SK-N-SH (cell line): ENCODE measurements around the gene NR3C1. TPM values are rescaled to one million over a fixed set of nuclear protein-coding genes. Genes with fewer than 3 reads are reported as not detected.
A peak's percentile ranks its signal among the peaks of the same experiment; 100 is the strongest.

Experiments used
- CTCF ChIA-PET: fragments of 300-600, 350-600 bp; formaldehyde crosslinking; extraction: SDS; loops from one replicate; lab custom pipeline; 2021; lab: Yijun Ruan, JAX
- POLR2A ChIA-PET: fragments of 350-600 bp; sonication (Branson Sonifier 250); formaldehyde crosslinking; extraction: SDS; loops from one replicate; lab custom pipeline; 2020; ENCODE audit warnings: antibody characterized with exemption, inconsistent platforms; lab: Yijun Ruan, JAX
- DNase-seq: peaks from one replicate; pipeline ENCODE4 v3.0.0; 2012
- H2AFZ ChIP-seq: fragments of 200-600 bp; sonication (generic); 2 replicates; pipeline ENCODE4 v1.8.1; 2016; ENCODE audit warnings: antibody characterized with exemption, mild to moderate bottlenecking, low read depth
- H3F3A ChIP-seq: fragments of 200-600 bp; sonication (generic); replicated peaks from 2 replicates; pipeline ENCODE3; 2016; ENCODE audit warnings: antibody characterized with exemption, mild to moderate bottlenecking; ENCODE audit not compliant: insufficient read depth
- H3K27ac ChIP-seq, 2 experiments: fragments of 200-500 bp in 1 of 2; fragments of 200-600 bp in 1 of 2; sonication (Bioruptor generic) in 1 of 2; sonication (generic), shearing (Covaris generic) in 1 of 2; 2 replicates each; pipeline versions ENCODE4 v1.5.1 to v1.6.1; 2014 to 2016; ENCODE audit warnings: low read depth in 2 of 2, inconsistent platforms in 1 of 2, low read length in 1 of 2, mild to moderate bottlenecking in 1 of 2, mixed read lengths in 1 of 2
- H3K27me3 ChIP-seq: fragments of 200-600 bp; sonication (generic), shearing (Covaris generic); 2 replicates; pipeline ENCODE4 v1.6.1; 2016; ENCODE audit warnings: mixed run types; ENCODE audit not compliant: insufficient read depth
- H3K36me3 ChIP-seq, 2 experiments: fragments of 200-500 bp in 1 of 2; fragments of 200-600 bp in 1 of 2; sonication (Bioruptor generic) in 1 of 2; sonication (generic) in 1 of 2; replicated peaks in 1 of 2; 2 replicates each; pipeline versions ENCODE3 to v1.5.1; 2014 to 2016; ENCODE audit warnings: low read length in 1 of 2, mild to moderate bottlenecking in 1 of 2; ENCODE audit not compliant: insufficient read depth in 2 of 2, control insufficient read depth in 1 of 2
- H3K4me1 ChIP-seq, 2 experiments: fragments of 200-500 bp in 1 of 2; fragments of 200-600 bp in 1 of 2; sonication (Bioruptor generic) in 1 of 2; sonication (generic), shearing (Covaris generic) in 1 of 2; 2 replicates each; pipeline versions ENCODE4 v1.5.1 to v1.6.1; 2014 to 2016; ENCODE audit warnings: low read depth in 1 of 2, low read length in 1 of 2, mixed run types in 1 of 2; ENCODE audit not compliant: insufficient read depth in 2 of 2, control insufficient read depth in 1 of 2
- H3K4me2 ChIP-seq: fragments of 200-600 bp; sonication (generic), shearing (Covaris generic); 2 replicates; pipeline ENCODE4 v1.6.1; 2017; ENCODE audit warnings: mixed run types
- H3K4me3 ChIP-seq, 2 experiments: fragments of 200-500 bp in 1 of 2; fragments of 200-600 bp in 1 of 2; sonication (Bioruptor generic) in 1 of 2; sonication (generic), shearing (Covaris generic) in 1 of 2; 2 replicates each; pipeline versions ENCODE4 v1.5.1 to v1.8.1; 2014 to 2016; ENCODE audit warnings: low read depth in 2 of 2, inconsistent platforms in 1 of 2, low read length in 1 of 2, mild to moderate bottlenecking in 1 of 2, mixed read lengths in 1 of 2, moderate library complexity in 1 of 2
- H3K79me2 ChIP-seq: fragments of 200-600 bp; sonication (generic); 2 replicates; pipeline ENCODE4 v1.8.1; 2017; ENCODE audit warnings: mild to moderate bottlenecking; ENCODE audit not compliant: insufficient read depth
- H3K9ac ChIP-seq: fragments of 200-600 bp; sonication (generic); 2 replicates; pipeline ENCODE4 v1.6.1; 2017; ENCODE audit warnings: mixed run types
- H3K9me2 ChIP-seq: fragments of 200-600 bp; sonication (generic); 2 replicates; pipeline ENCODE4 v1.6.1; 2017; ENCODE audit warnings: mixed run types
- H3K9me3 ChIP-seq: fragments of 200-600 bp; sonication (generic); 2 replicates; pipeline ENCODE4 v1.6.1; 2017; ENCODE audit warnings: mixed run types, mild to moderate bottlenecking, moderate library complexity
- H4K20me1 ChIP-seq: fragments of 200-600 bp; sonication (generic); 2 replicates; pipeline ENCODE4 v1.6.1; 2017; ENCODE audit warnings: mild to moderate bottlenecking, mixed run types; ENCODE audit not compliant: insufficient read depth
- EP300 ChIP-seq, 2 experiments: IDR thresholded peaks; 2 replicates each; pipeline versions ENCODE4 v1.4.0 to v1.6.1; 2012; ENCODE audit warnings: borderline replicate concordance in 1 of 2, low read depth in 1 of 2, low read length in 1 of 2
- FOXJ3 ChIP-seq: sonication (generic); formaldehyde crosslinking; IDR thresholded peaks from 2 replicates; pipeline ENCODE4 v1.5.1; 2020; ENCODE audit warnings: mild to moderate bottlenecking, missing genetic modification reagents
- GATA2 ChIP-seq: sonication (generic); formaldehyde crosslinking; IDR thresholded peaks from 2 replicates; pipeline ENCODE4 v1.5.0; 2020; ENCODE audit warnings: mild to moderate bottlenecking, missing genetic modification reagents
- JUND ChIP-seq: IDR thresholded peaks from 2 replicates; pipeline ENCODE4 v1.4.0; 2012
- MXI1 ChIP-seq: IDR thresholded peaks from 2 replicates; pipeline ENCODE4 v1.6.1; 2012; ENCODE audit warnings: mild to moderate bottlenecking, low read depth, low read length, improper control_type of control experiment
- RAD21 ChIP-seq: IDR thresholded peaks from 2 replicates; pipeline ENCODE4 v1.6.1; 2012; ENCODE audit warnings: mild to moderate bottlenecking, low read length
- RCOR1 ChIP-seq: fragments of 150-350 bp; IDR thresholded peaks from 2 replicates; pipeline ENCODE4 v1.6.1; 2017; ENCODE audit warnings: antibody characterized with exemption, low read length
- RXRA ChIP-seq: IDR thresholded peaks from 2 replicates; pipeline ENCODE4 v1.4.0; 2012; ENCODE audit warnings: low read depth, mild to moderate bottlenecking, borderline replicate concordance
- WGBS: methylation state at CpG from one replicate; pipeline ENCODE4 v1.1.6; 2017; ENCODE audit warnings: low lambda C conversion rate; 5-methylcytosine and 5-hydroxymethylcytosine counted together
- polyA plus RNA-seq, 3 experiments: library from polyadenylated mRNA; depleted of rRNA; stranded (reverse); fragments of >200 nt; gene quantifications; 2 replicates each; pipeline ENCODE4 v1.2.3, GENCODE V29; 2012
- TF ChIP-seq, protein P1 (sequence below): fragments of 150-350 bp; IDR thresholded peaks from 2 replicates; pipeline ENCODE4 v1.6.1; 2016; ENCODE audit warnings: mild to moderate bottlenecking, low read depth, low read length
- TF ChIP-seq, protein P2 (sequence below): IDR thresholded peaks from 2 replicates; pipeline ENCODE4 v1.6.1; 2012; ENCODE audit warnings: mild to moderate bottlenecking, low read depth, low read length, moderate library complexity

The NR3C1 gene
- polyA plus RNA-seq, 1 of the 3 experiments (the other 2 are of a cell fraction) = 7.1 TPM

DNA sequence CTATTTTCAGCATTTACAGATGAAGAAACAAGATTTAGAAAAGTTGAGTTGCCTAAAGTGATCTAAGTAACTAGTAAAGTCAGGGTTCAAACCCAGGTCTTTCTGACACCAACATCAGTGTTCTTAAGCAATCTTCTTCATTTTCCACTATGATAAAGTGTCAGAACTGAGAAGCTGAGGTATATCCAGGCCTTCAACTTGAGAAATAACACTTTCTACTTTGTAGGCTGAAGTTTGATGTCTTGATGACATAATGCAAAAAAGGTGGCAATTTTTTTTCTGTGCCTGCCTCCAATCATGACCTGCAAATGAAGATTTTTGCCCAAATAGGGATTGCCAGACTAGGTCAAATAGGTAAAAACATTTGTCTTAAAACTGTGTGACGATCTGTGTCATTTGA, 81.3 kb downstream of the NR3C1 start:
- H3K27ac ChIP-seq = no peak overlapping the region
- no peak overlapping the region for H3K4me2 ChIP-seq
- ChIA-PET POLR2A (no interaction called here), CTCF (no interaction called here)
- DNase-seq = no peak
- WGBS = 96% methylated on average over 1 of the region's 1 CpG
- H3K4me3 ChIP-seq = no peak overlapping the region
- H4K20me1 ChIP-seq = peaks cover 14% of the 10 kb centered on the region; the same call in 1 of the 2 replicates
- no peak overlapping the region for H3K9ac ChIP-seq
- H3F3A ChIP-seq = no peaks in the 10 kb centered on the region
- H3K9me3 ChIP-seq = no peaks in the 10 kb centered on the region
- H3K9me2 ChIP-seq = no peaks in the 10 kb centered on the region
- no peak overlapping the region for H2AFZ ChIP-seq
- H3K79me2 ChIP-seq = peaks cover 74% of the 10 kb centered on the region
- peaks cover 0 to 8% of the 10 kb centered on the region in 2 experiments for H3K36me3 ChIP-seq
- no peak for TF ChIP-seq EP300 (IDR thresholded peaks at IDR 0.05; ENCODE audit: borderline replicate concordance in 1 of 2, low read depth in 1 of 2, low read length in 1 of 2)
- TF ChIP-seq, protein P1, sequence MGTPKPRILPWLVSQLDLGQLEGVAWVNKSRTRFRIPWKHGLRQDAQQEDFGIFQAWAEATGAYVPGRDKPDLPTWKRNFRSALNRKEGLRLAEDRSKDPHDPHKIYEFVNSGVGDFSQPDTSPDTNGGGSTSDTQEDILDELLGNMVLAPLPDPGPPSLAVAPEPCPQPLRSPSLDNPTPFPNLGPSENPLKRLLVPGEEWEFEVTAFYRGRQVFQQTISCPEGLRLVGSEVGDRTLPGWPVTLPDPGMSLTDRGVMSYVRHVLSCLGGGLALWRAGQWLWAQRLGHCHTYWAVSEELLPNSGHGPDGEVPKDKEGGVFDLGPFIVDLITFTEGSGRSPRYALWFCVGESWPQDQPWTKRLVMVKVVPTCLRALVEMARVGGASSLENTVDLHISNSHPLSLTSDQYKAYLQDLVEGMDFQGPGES = no peak
- TF ChIP-seq, all 33 proteins: peak for 0
- Histone ChIP-seq H3K4me1 (peaks cover 12 to 18% of the 10 kb centered on the region in 2 experiments; a peak in 3 of 4 replicates), H3K27me3 (no peaks in the 10 kb centered on the region)

DNA sequence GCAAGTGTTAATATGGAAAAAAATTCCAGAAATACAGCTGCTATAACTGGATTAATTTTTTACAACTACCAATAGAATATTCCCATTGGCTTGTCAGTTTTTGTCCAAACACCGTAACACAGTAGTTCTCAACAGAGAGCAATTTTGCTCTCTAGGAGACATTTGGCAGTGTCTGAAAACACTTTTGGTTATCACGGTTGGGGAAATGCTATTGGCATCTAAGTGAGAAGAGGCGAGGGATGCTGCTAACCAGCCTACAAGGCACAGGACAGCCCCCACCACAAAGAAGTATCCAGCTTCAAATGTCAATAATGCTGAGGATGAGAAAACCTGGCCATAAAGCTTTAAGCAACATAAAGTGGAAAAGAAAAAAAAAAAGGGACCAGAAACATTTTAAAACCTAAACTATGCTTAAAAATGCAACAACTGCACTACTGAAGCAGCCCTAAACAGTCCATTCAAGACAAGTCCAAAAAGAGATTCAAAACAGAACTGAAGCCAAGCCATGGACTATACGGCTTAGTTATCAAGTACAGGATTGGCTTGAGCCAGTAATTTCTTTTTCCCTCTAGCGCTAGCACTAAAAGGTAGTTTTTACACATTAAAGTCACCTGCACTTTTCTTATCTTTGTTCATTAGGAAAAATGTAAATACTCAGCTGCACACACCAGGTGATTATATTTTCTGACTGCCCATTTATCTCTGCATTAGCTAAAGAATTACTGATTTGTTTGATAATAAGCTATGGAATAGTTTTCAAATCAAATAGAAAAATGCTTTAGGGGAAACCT, 83.9 kb downstream of the NR3C1 start:
- peaks cover 14 to 23% of the 10 kb centered on the region in 2 experiments; a peak in 3 of 4 replicates for H3K4me1 ChIP-seq
- TF ChIP-seq RAD21 = peak; percentile 6; the same call in 1 of the 2 replicates
- TF ChIP-seq, protein P2, sequence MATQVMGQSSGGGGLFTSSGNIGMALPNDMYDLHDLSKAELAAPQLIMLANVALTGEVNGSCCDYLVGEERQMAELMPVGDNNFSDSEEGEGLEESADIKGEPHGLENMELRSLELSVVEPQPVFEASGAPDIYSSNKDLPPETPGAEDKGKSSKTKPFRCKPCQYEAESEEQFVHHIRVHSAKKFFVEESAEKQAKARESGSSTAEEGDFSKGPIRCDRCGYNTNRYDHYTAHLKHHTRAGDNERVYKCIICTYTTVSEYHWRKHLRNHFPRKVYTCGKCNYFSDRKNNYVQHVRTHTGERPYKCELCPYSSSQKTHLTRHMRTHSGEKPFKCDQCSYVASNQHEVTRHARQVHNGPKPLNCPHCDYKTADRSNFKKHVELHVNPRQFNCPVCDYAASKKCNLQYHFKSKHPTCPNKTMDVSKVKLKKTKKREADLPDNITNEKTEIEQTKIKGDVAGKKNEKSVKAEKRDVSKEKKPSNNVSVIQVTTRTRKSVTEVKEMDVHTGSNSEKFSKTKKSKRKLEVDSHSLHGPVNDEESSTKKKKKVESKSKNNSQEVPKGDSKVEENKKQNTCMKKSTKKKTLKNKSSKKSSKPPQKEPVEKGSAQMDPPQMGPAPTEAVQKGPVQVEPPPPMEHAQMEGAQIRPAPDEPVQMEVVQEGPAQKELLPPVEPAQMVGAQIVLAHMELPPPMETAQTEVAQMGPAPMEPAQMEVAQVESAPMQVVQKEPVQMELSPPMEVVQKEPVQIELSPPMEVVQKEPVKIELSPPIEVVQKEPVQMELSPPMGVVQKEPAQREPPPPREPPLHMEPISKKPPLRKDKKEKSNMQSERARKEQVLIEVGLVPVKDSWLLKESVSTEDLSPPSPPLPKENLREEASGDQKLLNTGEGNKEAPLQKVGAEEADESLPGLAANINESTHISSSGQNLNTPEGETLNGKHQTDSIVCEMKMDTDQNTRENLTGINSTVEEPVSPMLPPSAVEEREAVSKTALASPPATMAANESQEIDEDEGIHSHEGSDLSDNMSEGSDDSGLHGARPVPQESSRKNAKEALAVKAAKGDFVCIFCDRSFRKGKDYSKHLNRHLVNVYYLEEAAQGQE = no peak
- no peak for TF ChIP-seq JUND
- TF ChIP-seq GATA2 (CRISPR knock-in tag) = peak; percentile 99
- no peak for TF ChIP-seq RXRA
- peak; percentile 67 for TF ChIP-seq FOXJ3 (CRISPR knock-in tag)
- peak; percentile 83; the same call in 1 of the 2 replicates for TF ChIP-seq RCOR1
- TF ChIP-seq MXI1 = no peak
- peak in 1 of 2 experiments; percentile 87; a peak in 2 of 4 replicates for TF ChIP-seq EP300 (IDR thresholded peaks at IDR 0.05; ENCODE audit: borderline replicate concordance in 1 of 2, low read depth in 1 of 2, low read length in 1 of 2)
- TF ChIP-seq, all 33 proteins: peak for 5
- Histone ChIP-seq H3K36me3 (peaks cover 0 to 8% of the 10 kb centered on the region in 2 experiments), H3F3A (peaks cover 12% of the 10 kb centered on the region), H4K20me1 (peaks cover 14% of the 10 kb centered on the region; the same call in 1 of the 2 replicates), H2AFZ (no peak overlapping the region), H3K9ac (no peak overlapping the region), H3K79me2 (peaks cover 69% of the 10 kb centered on the region), H3K27me3 (no peaks in the 10 kb centered on the region), H3K9me3 (no peaks in the 10 kb centered on the region), H3K4me2 (no peak overlapping the region), H3K4me3 (no peak overlapping the region; a peak in 1 of 4 replicates), H3K9me2 (no peaks in the 10 kb centered on the region), H3K27ac (peak overlapping the region in 1 of 2 experiments; percentile 91; a peak in 2 of 4 replicates)
- CTCF ChIA-PET = interaction anchor here (0.6 to 1.3 kb wide), 6 partner anchors 8 to 214 kb away, joined by 3 to 4 read pairs (median 4); partner anchors contain the start of gene NR3C1
- POLR2A ChIA-PET = no interaction called here
- DNase-seq = peak; percentile 16
- WGBS = 87% methylated on average over 5 of the region's 5 CpGs
